ENCODE measurements around the gene RBBP6.
"Not testable (repeated sequence)": the region's sequence is repeated elsewhere in the genome, so short reads cannot be mapped to it uniquely, and the experiment has no call there.

Gene RBBP6

GRCh38 chr16:24539295-24539849, at the start of gene RBBP6:
RBBP6 (plus strand) TSS chr16:24539566; CDS start chr16:24540627, 1,061 bp downstream.
- DNase-seq (ENCODE audit: low read depth in 2 of 2), result peak; percentile 78 to 85

- no peak for DNase-seq (ENCODE audit: low read depth in 2 of 2)
These were observed 48.5 kb upstream of the RBBP6 start for GRCh38 chr16:24490866-24491265.

GRCh38 chr16:24491731-24492130, 47.6 kb upstream of the RBBP6 start:
- DNase-seq (ENCODE audit: low read depth in 2 of 2), result no peak

- DNase-seq (ENCODE audit: low read depth in 2 of 2), result no peak
These were observed 45.5 kb upstream of the RBBP6 start for GRCh38 chr16:24493821-24494220.

GRCh38 chr16:24495207-24495606, 44.2 kb upstream of the RBBP6 start:
- DNase-seq (ENCODE audit: low read depth in 2 of 2), result not testable (repeated sequence)

GRCh38 chr16:24497440-24497839, 41.9 kb upstream of the RBBP6 start:
- DNase-seq (ENCODE audit: low read depth in 2 of 2), result no peak

- DNase-seq (ENCODE audit: low read depth in 2 of 2), result no peak
These were observed 40.1 kb upstream of the RBBP6 start for GRCh38 chr16:24499193-24499814.

GRCh38 chr16:24504472-24505345, 34.7 kb upstream of the RBBP6 start:
- peak; percentile 20 for DNase-seq (ENCODE audit: low read depth in 2 of 2)

- DNase-seq (ENCODE audit: low read depth in 2 of 2), result no peak
These were observed 33.4 kb upstream of the RBBP6 start for GRCh38 chr16:24505959-24506358.

- DNase-seq (ENCODE audit: low read depth in 2 of 2), result no peak
These were observed 31.3 kb upstream of the RBBP6 start for GRCh38 chr16:24507959-24508480.

GRCh38 chr16:24508614-24509013, 30.8 kb upstream of the RBBP6 start:
- DNase-seq (ENCODE audit: low read depth in 2 of 2), result no peak

- DNase-seq (ENCODE audit: low read depth in 2 of 2), result no peak
These were observed 29.8 kb upstream of the RBBP6 start for GRCh38 chr16:24509536-24509935.

- DNase-seq (ENCODE audit: low read depth in 2 of 2), result no peak
These were observed 28.2 kb upstream of the RBBP6 start for GRCh38 chr16:24511174-24511573.

GRCh38 chr16:24511792-24512191, 27.6 kb upstream of the RBBP6 start:
- no peak for DNase-seq (ENCODE audit: low read depth in 2 of 2)

GRCh38 chr16:24514096-24514495, 25.3 kb upstream of the RBBP6 start:
- no peak for DNase-seq (ENCODE audit: low read depth in 2 of 2)

- DNase-seq (ENCODE audit: low read depth in 2 of 2), result no peak
These were observed 24.2 kb upstream of the RBBP6 start for GRCh38 chr16:24515186-24515585.

GRCh38 chr16:24516900-24517669, 22.3 kb upstream of the RBBP6 start:
- peak; percentile 52 for DNase-seq (ENCODE audit: low read depth in 2 of 2)

GRCh38 chr16:24518498-24518897, 20.9 kb upstream of the RBBP6 start:
- no peak for DNase-seq (ENCODE audit: low read depth in 2 of 2)

GRCh38 chr16:24520983-24521382, 18.4 kb upstream of the RBBP6 start:
- no peak for DNase-seq (ENCODE audit: low read depth in 2 of 2)

- no peak for DNase-seq (ENCODE audit: low read depth in 2 of 2)
These were observed 16.6 kb upstream of the RBBP6 start for GRCh38 chr16:24522751-24523150.

GRCh38 chr16:24523569-24523968, 15.8 kb upstream of the RBBP6 start:
- no peak for DNase-seq (ENCODE audit: low read depth in 2 of 2)

Measured in stimulated activated CD8-positive, alpha-beta memory T cell treated with anti-CD3 and anti-CD28 coated beads, Interleukin-2, amount 100 ng/mL, for 1 hour (primary cell).